ENCODE measurements around the gene MEGF9. TPM values are rescaled to one million over a fixed set of nuclear protein-coding genes. Genes with fewer than 3 reads are reported as not detected.

The MEGF9 gene
- total and polyA plus RNA-seq, 2 donors (not counting 1 experiment from before 2014, with no cell fraction given), result 3.5 to 11.3 TPM

DNA sequence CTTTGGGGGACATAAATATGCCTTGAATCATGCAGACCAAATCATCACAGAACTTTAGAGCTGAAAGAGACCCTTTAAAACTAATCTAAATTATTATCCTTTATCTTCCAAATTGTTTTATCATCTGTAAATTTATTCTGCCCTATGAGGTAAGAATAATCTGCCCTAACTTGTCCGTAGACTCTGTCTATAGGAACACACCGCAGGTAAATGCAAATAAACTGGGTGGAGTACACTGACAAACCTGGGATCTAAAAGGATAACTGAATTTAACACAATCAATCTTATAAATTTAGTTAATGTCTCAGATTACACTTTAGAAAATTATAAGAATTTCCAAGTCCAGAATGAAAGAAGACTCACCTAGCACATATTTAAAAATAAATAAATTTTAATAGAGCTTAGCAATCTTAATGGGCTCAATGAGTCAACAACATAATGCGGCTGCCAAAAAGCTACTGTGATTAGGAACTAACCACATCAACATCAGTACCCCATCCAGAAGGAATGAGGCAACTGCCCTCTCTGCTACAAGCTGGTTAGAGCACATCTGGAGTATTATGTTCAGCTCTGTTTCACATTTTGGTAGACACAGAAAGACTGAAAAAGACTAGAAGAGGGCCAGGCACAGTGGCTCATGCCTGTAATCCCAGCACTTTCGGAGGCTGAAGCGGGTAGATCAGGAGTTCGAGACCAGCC lies 5.6 kb downstream of the MEGF9 start:
- Histone ChIP-seq H3K79me2 (ENCODE audit: control insufficient read depth, insufficient read depth, low read length) (peaks cover 72% of the 10 kb centered on the region), H3K9ac (ENCODE audit: low read length) (no peak overlapping the region), H3K9me3 (ENCODE audit: control extremely low read depth in 1 of 3, control insufficient read depth in 2 of 3, insufficient read depth in 1 of 3, low read length in 2 of 3) (no peaks in the 10 kb centered on the region), H2AFZ (ENCODE audit: insufficient read depth, low read depth, low read length, poor library complexity, severe bottlenecking) (no peak overlapping the region), H3K36me3 (replicated peaks in 1 of 2; ENCODE audit: control extremely low read depth in 1 of 2, control insufficient read depth in 1 of 2, extremely low read depth in 1 of 2, insufficient read depth in 2 of 2, low read length in 1 of 2) (no peaks in the 10 kb centered on the region), H3K4me1 (ENCODE audit: control insufficient read depth in 2 of 2, insufficient read depth in 2 of 2, low read length in 2 of 2) (peaks cover 38% of the 10 kb centered on the region in 2 donors), H4K20me1 (ENCODE audit: control insufficient read depth, insufficient read depth, low read length, poor library complexity, severe bottlenecking) (no peaks in the 10 kb centered on the region), H3K27ac (ENCODE audit: low read length in 2 of 2) (no peak overlapping the region), H3K4me3 (ENCODE audit: control extremely low read depth in 1 of 5, extremely low read depth in 1 of 5, insufficient read depth in 1 of 5, low read depth in 2 of 5, low read length in 4 of 5) (no peak overlapping the region), H3K4me2 (replicated peaks; ENCODE audit: low read depth, low read length, poor library complexity, severe bottlenecking) (no peak overlapping the region), H3K27me3 (replicated peaks in 1 of 4; ENCODE audit: control extremely low read depth in 1 of 4, control insufficient read depth in 3 of 4, insufficient read depth in 4 of 4, low read length in 3 of 4) (no peaks in the 10 kb centered on the region)
- POLR2A ChIA-PET, result no interaction called here
- DNase-seq (no peak), ATAC-seq (ENCODE audit: low read depth) (no peak)
- no peak for TF ChIP-seq EZH2 (IDR thresholded peaks at IDR 0.05; ENCODE audit: borderline replicate concordance, insufficient read depth, low read depth, low read length, poor library complexity, severe bottlenecking)
- TF ChIP-seq, protein P1, sequence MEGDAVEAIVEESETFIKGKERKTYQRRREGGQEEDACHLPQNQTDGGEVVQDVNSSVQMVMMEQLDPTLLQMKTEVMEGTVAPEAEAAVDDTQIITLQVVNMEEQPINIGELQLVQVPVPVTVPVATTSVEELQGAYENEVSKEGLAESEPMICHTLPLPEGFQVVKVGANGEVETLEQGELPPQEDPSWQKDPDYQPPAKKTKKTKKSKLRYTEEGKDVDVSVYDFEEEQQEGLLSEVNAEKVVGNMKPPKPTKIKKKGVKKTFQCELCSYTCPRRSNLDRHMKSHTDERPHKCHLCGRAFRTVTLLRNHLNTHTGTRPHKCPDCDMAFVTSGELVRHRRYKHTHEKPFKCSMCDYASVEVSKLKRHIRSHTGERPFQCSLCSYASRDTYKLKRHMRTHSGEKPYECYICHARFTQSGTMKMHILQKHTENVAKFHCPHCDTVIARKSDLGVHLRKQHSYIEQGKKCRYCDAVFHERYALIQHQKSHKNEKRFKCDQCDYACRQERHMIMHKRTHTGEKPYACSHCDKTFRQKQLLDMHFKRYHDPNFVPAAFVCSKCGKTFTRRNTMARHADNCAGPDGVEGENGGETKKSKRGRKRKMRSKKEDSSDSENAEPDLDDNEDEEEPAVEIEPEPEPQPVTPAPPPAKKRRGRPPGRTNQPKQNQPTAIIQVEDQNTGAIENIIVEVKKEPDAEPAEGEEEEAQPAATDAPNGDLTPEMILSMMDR (IDR thresholded peaks at IDR 0.05), result no peak
- H3K9me3 Mint-ChIP-seq (ENCODE audit: insufficient read depth), result no peaks in the 10 kb centered on the region
- H3K4me3 Mint-ChIP-seq, result peak overlapping the region; percentile 81
- H3K27ac Mint-ChIP-seq, result peak overlapping the region; percentile 65
- no peaks in the 10 kb centered on the region for H3K27me3 Mint-ChIP-seq
- CTCF ChIA-PET, result no interaction called here
- WGBS (ENCODE audit: insufficient coverage), result no CpG with 5 or more reads among the region's 6 CpGs
- H3K4me1 Mint-ChIP-seq, result peaks cover 45% of the 10 kb centered on the region
- intact Hi-C loops (cut with micrococcal nuclease), result no loop called here

DNA sequence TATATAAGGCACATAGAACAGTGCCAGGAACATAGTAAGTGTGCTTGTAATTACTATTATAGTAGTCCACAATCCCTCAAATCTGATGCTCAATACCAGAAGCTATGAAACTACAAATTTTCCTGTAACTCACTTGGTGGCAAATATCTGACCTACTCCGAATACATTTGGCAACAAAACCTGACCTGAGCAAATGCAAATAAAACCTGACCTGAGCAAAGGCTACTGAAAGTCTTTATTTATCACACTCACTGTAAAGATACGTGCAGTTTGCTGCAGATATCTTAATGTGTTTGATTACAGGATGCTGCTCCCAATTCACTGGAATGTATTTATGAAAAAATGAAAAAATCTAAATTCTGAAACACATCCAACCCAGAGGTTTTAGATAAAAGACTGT lies 7.1 kb downstream of the MEGF9 start:
- no peaks in the 10 kb centered on the region for H3K36me3 ChIP-seq (replicated peaks in 1 of 2; ENCODE audit: control extremely low read depth in 1 of 2, control insufficient read depth in 1 of 2, extremely low read depth in 1 of 2, insufficient read depth in 2 of 2, low read length in 1 of 2)
- 100% methylated on average over 1 of the region's 2 CpGs for WGBS (ENCODE audit: insufficient coverage)
- POLR2A ChIA-PET, result no interaction called here
- no peak overlapping the region for H3K4me2 ChIP-seq (replicated peaks; ENCODE audit: low read depth, low read length, poor library complexity, severe bottlenecking)
- CTCF ChIA-PET, result interaction anchor here (1.0 kb wide), 1 partner anchor 10 kb away, joined by 3 read pairs; no protein-coding TSS in a partner anchor
- H4K20me1 ChIP-seq (ENCODE audit: control insufficient read depth, insufficient read depth, low read length, poor library complexity, severe bottlenecking), result no peaks in the 10 kb centered on the region
- no peak overlapping the region for H2AFZ ChIP-seq (ENCODE audit: insufficient read depth, low read depth, low read length, poor library complexity, severe bottlenecking)
- peaks cover 33% of the 10 kb centered on the region for H3K4me1 Mint-ChIP-seq
- no peak overlapping the region for H3K9ac ChIP-seq (ENCODE audit: low read length)
- H3K27ac Mint-ChIP-seq, result no peak overlapping the region
- no peaks in the 10 kb centered on the region for H3K9me3 ChIP-seq (ENCODE audit: control extremely low read depth in 1 of 3, control insufficient read depth in 2 of 3, insufficient read depth in 1 of 3, low read length in 2 of 3)
- ATAC-seq (ENCODE audit: low read depth) (no peak), DNase-seq (no peak)
- no peak for TF ChIP-seq EZH2 (IDR thresholded peaks at IDR 0.05; ENCODE audit: borderline replicate concordance, insufficient read depth, low read depth, low read length, poor library complexity, severe bottlenecking)
- TF ChIP-seq, protein P1 (IDR thresholded peaks at IDR 0.05), result no peak
- H3K4me1 ChIP-seq (ENCODE audit: control insufficient read depth in 2 of 2, insufficient read depth in 2 of 2, low read length in 2 of 2), result peaks cover 24 to 26% of the 10 kb centered on the region in 2 donors
- H3K9me3 Mint-ChIP-seq (ENCODE audit: insufficient read depth), result no peaks in the 10 kb centered on the region
- no peak overlapping the region for H3K4me3 Mint-ChIP-seq
- intact Hi-C loops (cut with micrococcal nuclease), result no loop called here
- no peaks in the 10 kb centered on the region for H3K27me3 ChIP-seq (replicated peaks in 1 of 4; ENCODE audit: control extremely low read depth in 1 of 4, control insufficient read depth in 3 of 4, insufficient read depth in 4 of 4, low read length in 3 of 4)
- no peaks in the 10 kb centered on the region for H3K27me3 Mint-ChIP-seq
- peaks cover 67% of the 10 kb centered on the region for H3K79me2 ChIP-seq (ENCODE audit: control insufficient read depth, insufficient read depth, low read length)
- H3K27ac ChIP-seq (ENCODE audit: low read length in 2 of 2), result no peak overlapping the region
- H3K4me3 ChIP-seq (ENCODE audit: control extremely low read depth in 1 of 5, extremely low read depth in 1 of 5, insufficient read depth in 1 of 5, low read depth in 2 of 5, low read length in 4 of 5), result no peak overlapping the region
